ENCODE data around the gene RIOX2. TPM values are rescaled to one million over a fixed set of nuclear protein-coding genes. Genes with fewer than 3 reads are reported as not detected.

The RIOX2 gene
- total RNA-seq, 2 donors from 2014 or later = 22.0 to 50.2 TPM

- DNase-seq (ENCODE audit: low spot score) (no peak), ATAC-seq (no peak)
- no peaks in the 10 kb centered on the region for H3K27me3 Mint-ChIP-seq
- H3K27ac Mint-ChIP-seq = no peak overlapping the region
- no peak overlapping the region for H3K4me3 Mint-ChIP-seq
- peaks cover 14 to 15% of the 10 kb centered on the region in 2 donors for H3K4me1 Mint-ChIP-seq (ENCODE audit: low read depth in 2 of 2)
- no peaks in the 10 kb centered on the region for H3K36me3 Mint-ChIP-seq
- no peaks in the 10 kb centered on the region for H3K9me3 Mint-ChIP-seq
These were observed 3.2 kb upstream of the RIOX2 start for GRCh38 chr3:97975466-97975865.

DNA sequence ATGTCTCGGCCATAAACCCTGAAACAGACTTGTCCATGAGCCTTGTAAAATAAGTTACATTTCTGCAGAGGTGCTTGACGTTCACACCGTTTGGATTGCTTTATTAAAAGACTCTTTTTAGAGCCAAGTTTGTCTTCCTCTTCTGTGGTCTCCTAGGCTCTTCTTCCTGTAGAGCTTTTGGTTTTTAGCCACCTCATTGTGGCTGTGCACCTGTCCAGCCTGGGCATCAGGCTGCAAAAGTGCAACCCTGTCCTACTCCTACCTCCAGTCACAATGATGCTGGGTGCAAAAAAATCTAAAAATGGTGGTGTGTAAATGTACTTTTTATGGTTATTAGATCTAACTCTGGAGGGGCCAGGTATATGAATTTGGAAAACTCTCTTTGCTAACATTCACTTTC lies 2.8 kb upstream of the RIOX2 start:
- Mint-ChIP-seq H3K4me1 (ENCODE audit: low read depth in 2 of 2) (peaks cover 18 to 20% of the 10 kb centered on the region in 2 donors), H3K27ac (no peak overlapping the region), H3K4me3 (no peak overlapping the region), H3K27me3 (no peaks in the 10 kb centered on the region), H3K36me3 (no peaks in the 10 kb centered on the region), H3K9me3 (no peaks in the 10 kb centered on the region)
- DNase-seq (ENCODE audit: low spot score) = no peak
- ATAC-seq = no peak

DNA sequence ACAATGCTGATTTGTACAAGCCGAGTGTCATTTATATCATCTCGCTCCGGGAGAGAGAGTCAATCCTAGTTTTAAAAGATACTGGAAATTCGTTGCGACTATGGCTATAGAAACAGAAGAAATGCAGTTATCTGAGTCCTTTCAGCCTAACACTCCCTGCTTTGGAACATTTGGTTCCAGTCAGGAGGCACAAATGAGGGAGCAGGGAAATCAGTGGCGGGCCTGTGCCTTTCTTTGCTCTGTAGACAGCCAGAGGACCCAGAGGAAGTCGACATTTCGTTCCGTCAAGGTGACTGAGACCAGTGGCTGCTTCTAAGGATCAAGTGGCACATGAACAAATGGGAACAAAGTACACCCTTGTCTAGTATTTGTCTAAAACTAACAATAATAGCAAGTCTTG lies 745 bp upstream of the RIOX2 start:
- DNase-seq (ENCODE audit: low spot score) (no peak), ATAC-seq (no peak)
- Mint-ChIP-seq H3K9me3 (no peaks in the 10 kb centered on the region), H3K4me1 (ENCODE audit: low read depth in 2 of 2) (peaks cover 21 to 33% of the 10 kb centered on the region in 2 donors), H3K36me3 (no peaks in the 10 kb centered on the region), H3K27me3 (no peaks in the 10 kb centered on the region), H3K4me3 (peak overlapping the region; percentile 67), H3K27ac (peak overlapping the region in 1 of 2 donors; percentile 37)

DNA sequence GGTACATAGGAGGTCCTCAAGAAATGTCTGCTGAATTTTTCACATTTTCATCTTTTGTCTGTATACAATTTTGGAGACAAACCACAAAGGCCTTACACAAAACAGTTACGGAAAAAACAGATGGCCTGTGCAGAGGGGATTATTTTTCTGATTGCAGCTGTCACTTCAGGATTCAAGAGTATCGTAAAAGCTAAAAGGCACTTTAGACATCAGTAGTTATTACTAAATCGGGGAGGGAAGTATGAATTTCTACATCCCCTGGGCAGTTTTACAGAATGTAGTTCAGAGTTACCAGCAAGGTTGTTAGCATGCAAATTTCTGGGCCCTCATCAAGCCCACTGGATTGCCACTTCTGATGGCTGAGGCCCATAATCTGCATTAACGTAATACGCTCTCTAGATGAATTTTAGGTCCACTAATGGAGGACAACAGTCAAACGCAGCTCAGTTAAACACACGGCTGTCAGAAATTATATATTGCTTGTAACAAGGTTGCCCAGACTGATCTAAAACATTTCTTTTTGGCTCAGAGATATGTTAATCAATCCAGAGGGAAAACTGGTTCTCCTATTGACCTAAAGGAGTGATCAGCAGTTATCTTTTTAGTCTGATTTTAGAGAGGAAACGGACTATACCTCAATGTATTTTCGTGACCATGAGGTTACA lies 1.1 kb downstream of the RIOX2 start:
- Mint-ChIP-seq H3K27ac (peak overlapping the region; percentile 76 to 89), H3K36me3 (peaks cover 4% of the 10 kb centered on the region), H3K27me3 (no peaks in the 10 kb centered on the region), H3K4me3 (peak overlapping the region; percentile 97), H3K4me1 (ENCODE audit: low read depth in 2 of 2) (peaks cover 23 to 42% of the 10 kb centered on the region in 2 donors), H3K9me3 (no peaks in the 10 kb centered on the region)
- ATAC-seq (no peak), DNase-seq (ENCODE audit: low spot score) (no peak)

DNA sequence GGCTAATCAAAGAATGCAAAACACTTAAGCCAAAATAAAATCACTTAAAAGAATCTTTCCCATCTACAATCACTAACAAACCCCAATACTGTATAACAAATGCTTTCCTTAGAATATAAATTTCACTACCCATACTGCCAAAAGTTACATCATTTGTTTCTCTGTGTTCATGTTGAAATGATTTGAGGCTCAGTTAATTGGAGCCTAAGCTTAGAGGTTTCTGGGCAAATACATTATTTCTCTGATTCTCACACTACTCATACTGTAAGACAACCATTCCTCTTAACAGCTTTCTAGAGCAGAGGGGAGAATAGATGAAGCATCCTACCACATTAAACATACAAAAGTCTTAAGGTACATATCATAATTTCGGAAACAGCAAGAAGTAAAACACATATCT lies 2.1 kb downstream of the RIOX2 start:
- peaks cover 9% of the 10 kb centered on the region for H3K36me3 Mint-ChIP-seq
- no peak for DNase-seq (ENCODE audit: low spot score)
- peak overlapping the region in 1 of 2 donors; percentile 89 for H3K27ac Mint-ChIP-seq
- H3K27me3 Mint-ChIP-seq = no peaks in the 10 kb centered on the region
- peak overlapping the region; percentile 97 for H3K4me3 Mint-ChIP-seq
- H3K9me3 Mint-ChIP-seq = no peaks in the 10 kb centered on the region
- H3K4me1 Mint-ChIP-seq (ENCODE audit: low read depth in 2 of 2) = peaks cover 23 to 42% of the 10 kb centered on the region in 2 donors
- ATAC-seq = no peak

- Mint-ChIP-seq H3K4me3 (no peak overlapping the region), H3K27me3 (no peaks in the 10 kb centered on the region), H3K9me3 (no peaks in the 10 kb centered on the region), H3K36me3 (peaks cover 9% of the 10 kb centered on the region), H3K4me1 (ENCODE audit: low read depth in 2 of 2) (peaks cover 23 to 42% of the 10 kb centered on the region in 2 donors), H3K27ac (no peak overlapping the region)
- ATAC-seq (no peak), DNase-seq (ENCODE audit: low spot score) (no peak)
These were observed 2.7 kb downstream of the RIOX2 start for GRCh38 chr3:97969541-97969940.

DNA sequence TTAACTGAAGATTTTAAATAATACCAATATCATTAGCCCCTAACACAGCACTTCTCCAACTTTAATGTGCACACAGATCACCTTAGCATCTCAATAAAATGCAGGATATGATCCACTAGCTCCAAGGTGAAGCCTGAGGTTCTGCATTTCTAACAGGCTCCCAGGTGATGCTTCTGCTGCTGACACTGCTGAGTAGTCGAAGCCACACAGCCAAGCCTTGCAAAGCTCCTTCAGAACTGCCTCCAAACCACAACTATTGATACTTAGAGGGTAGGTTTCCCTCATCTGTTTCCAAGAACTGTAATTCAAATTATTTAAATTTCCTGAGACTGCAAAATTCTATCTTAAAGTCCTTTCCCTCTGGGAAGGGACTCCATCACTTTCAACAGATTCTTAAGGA lies 3.9 kb downstream of the RIOX2 start:
- DNase-seq (ENCODE audit: low spot score) = no peak
- no peaks in the 10 kb centered on the region for H3K9me3 Mint-ChIP-seq

GRCh38 chr3:97967966-97968365 lies 4.3 kb downstream of the RIOX2 start:
- Mint-ChIP-seq H3K27ac (no peak overlapping the region), H3K36me3 (peaks cover 15% of the 10 kb centered on the region), H3K4me3 (no peak overlapping the region), H3K4me1 (ENCODE audit: low read depth in 2 of 2) (peaks cover 28 to 41% of the 10 kb centered on the region in 2 donors), H3K9me3 (no peaks in the 10 kb centered on the region), H3K27me3 (no peaks in the 10 kb centered on the region)
- ATAC-seq (no peak), DNase-seq (ENCODE audit: low spot score) (no peak)

More for the DNA sequence above, 3.9 kb downstream of the RIOX2 start:
- no peak overlapping the region for H3K27ac Mint-ChIP-seq
- peaks cover 28 to 42% of the 10 kb centered on the region in 2 donors for H3K4me1 Mint-ChIP-seq (ENCODE audit: low read depth in 2 of 2)
- no peak for ATAC-seq
- no peaks in the 10 kb centered on the region for H3K27me3 Mint-ChIP-seq
- H3K36me3 Mint-ChIP-seq = peaks cover 15% of the 10 kb centered on the region
- H3K4me3 Mint-ChIP-seq = no peak overlapping the region

- no peak overlapping the region for H3K27ac Mint-ChIP-seq
- no peaks in the 10 kb centered on the region for H3K9me3 Mint-ChIP-seq
- no peak overlapping the region for H3K4me3 Mint-ChIP-seq
- DNase-seq (ENCODE audit: low spot score) (no peak), ATAC-seq (no peak)
- H3K36me3 Mint-ChIP-seq = peaks cover 22% of the 10 kb centered on the region
- no peaks in the 10 kb centered on the region for H3K27me3 Mint-ChIP-seq
- peaks cover 0 to 10% of the 10 kb centered on the region in 2 donors for H3K4me1 Mint-ChIP-seq (ENCODE audit: low read depth in 2 of 2)
These were observed 11.1 kb downstream of the RIOX2 start for GRCh38 chr3:97960993-97961766.

DNA sequence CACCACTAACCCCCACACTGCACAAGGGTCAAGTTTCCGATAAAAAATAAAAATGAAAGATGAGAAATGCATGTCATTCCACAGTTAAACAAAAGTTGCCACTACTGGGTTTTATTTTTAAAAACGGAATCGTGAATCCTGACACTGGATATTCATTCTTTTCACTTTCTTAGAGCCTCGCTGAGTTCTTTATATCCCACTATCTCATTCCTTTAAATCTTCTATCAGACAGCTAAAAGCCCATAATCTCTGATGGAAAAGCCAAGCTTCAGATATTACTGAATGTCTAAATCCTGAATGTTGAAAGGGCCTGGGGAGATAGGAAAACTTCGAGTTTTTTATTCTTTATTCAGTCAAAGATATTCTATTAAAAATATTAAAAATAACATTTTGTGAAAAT lies 11.7 kb downstream of the RIOX2 start:
- Mint-ChIP-seq H3K4me3 (no peak overlapping the region), H3K36me3 (peaks cover 17% of the 10 kb centered on the region), H3K27me3 (no peaks in the 10 kb centered on the region), H3K4me1 (ENCODE audit: low read depth in 2 of 2) (peaks cover 0 to 10% of the 10 kb centered on the region in 2 donors), H3K9me3 (no peaks in the 10 kb centered on the region), H3K27ac (no peak overlapping the region)
- DNase-seq (ENCODE audit: low spot score) = no peak
- ATAC-seq = no peak

GRCh38 chr3:97959872-97960271 lies 12.4 kb downstream of the RIOX2 start:
- Mint-ChIP-seq H3K27me3 (no peaks in the 10 kb centered on the region), H3K4me3 (no peak overlapping the region), H3K4me1 (ENCODE audit: low read depth in 2 of 2) (peaks cover 0 to 10% of the 10 kb centered on the region in 2 donors), H3K9me3 (no peaks in the 10 kb centered on the region), H3K27ac (no peak overlapping the region), H3K36me3 (peaks cover 17% of the 10 kb centered on the region)
- ATAC-seq (no peak), DNase-seq (ENCODE audit: low spot score) (no peak)

- no peak overlapping the region for H3K27ac Mint-ChIP-seq
- H3K9me3 Mint-ChIP-seq = no peaks in the 10 kb centered on the region
- H3K4me3 Mint-ChIP-seq = no peak overlapping the region
- DNase-seq (ENCODE audit: low spot score) (no peak), ATAC-seq (no peak)
- H3K27me3 Mint-ChIP-seq = no peaks in the 10 kb centered on the region
- peaks cover 15% of the 10 kb centered on the region for H3K36me3 Mint-ChIP-seq
- peaks cover 0 to 6% of the 10 kb centered on the region in 2 donors for H3K4me1 Mint-ChIP-seq (ENCODE audit: low read depth in 2 of 2)
These were observed 13.4 kb downstream of the RIOX2 start for GRCh38 chr3:97958796-97959195.

DNA sequence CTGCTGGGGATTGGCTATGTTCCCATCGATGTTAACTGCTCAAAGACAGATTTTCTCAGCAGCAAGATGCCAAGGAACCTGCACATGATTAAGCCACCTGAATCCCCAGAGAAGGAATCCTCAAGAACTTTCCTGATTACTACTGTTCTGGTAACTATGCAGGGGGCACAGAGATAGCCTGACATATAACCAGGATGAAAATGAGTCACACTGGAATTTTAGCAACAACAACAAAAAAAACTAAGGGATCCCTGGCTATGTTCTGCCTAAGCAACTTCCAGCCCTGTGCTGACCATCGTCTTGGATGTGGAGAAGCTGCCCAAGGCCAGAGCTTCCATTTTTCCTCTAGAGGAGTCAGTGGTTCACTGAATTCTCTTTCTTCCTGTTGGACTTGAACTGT lies 13.8 kb downstream of the RIOX2 start:
- Mint-ChIP-seq H3K36me3 (peaks cover 11% of the 10 kb centered on the region), H3K4me3 (no peak overlapping the region), H3K27me3 (no peaks in the 10 kb centered on the region), H3K4me1 (ENCODE audit: low read depth in 2 of 2) (peaks cover 0 to 3% of the 10 kb centered on the region in 2 donors), H3K9me3 (no peaks in the 10 kb centered on the region), H3K27ac (no peak overlapping the region)
- no peak for ATAC-seq
- DNase-seq (ENCODE audit: low spot score) = no peak

GRCh38 chr3:97957617-97958311 lies 14.5 kb downstream of the RIOX2 start:
- Mint-ChIP-seq H3K9me3 (no peaks in the 10 kb centered on the region), H3K27ac (no peak overlapping the region), H3K36me3 (peaks cover 11% of the 10 kb centered on the region), H3K4me3 (no peak overlapping the region), H3K4me1 (ENCODE audit: low read depth in 2 of 2) (peaks cover 0 to 3% of the 10 kb centered on the region in 2 donors), H3K27me3 (no peaks in the 10 kb centered on the region)
- ATAC-seq = no peak
- no peak for DNase-seq (ENCODE audit: low spot score)

Measured in natural killer cell treated with Interleukin-12 subunit alpha and Interleukin-12 subunit beta and Interleukin-15 and Interleukin-18, amount 100 ng/mL, for 72 hours (primary cell).